ENCODE results near the gene SCAPER. TPM values are rescaled to one million over a fixed set of nuclear protein-coding genes. Genes with fewer than 3 reads are reported as not detected.

The SCAPER gene
- total and polyA plus RNA-seq, 10 of the 15 experiments (the other 5 are each of a cell fraction or from before 2014, with no cell fraction given) = 1.0 to 7.7 (median 3.9) TPM

DNA sequence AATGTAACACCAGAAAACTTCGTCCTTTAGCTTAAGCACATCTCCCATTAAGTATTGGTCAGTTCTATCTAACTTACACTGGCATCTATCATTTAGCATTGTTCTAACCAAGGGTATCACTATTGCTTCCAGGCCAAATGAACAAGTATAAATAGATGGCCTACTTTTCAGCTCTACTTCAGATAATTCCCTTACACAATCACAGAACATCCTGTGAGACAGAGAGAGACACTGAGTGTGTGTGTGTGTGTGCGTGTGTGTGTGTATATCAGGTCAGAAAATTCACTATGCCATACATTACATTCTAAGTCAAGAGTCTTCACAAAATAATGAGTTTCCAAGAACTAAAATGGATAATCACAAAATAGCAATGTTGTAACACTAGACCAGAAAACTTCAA is 39.1 kb downstream of the SCAPER start:
- no peak overlapping the region for H3K27ac ChIP-seq (ENCODE audit: control insufficient read depth, insufficient read depth)
- H3K4me3 ChIP-seq = no peak overlapping the region
- H3K4me2 ChIP-seq (ENCODE audit: control insufficient read depth, insufficient read depth) = no peak overlapping the region
- ChIA-PET SMC1A (ENCODE audit: uncharacterized antibody, unreplicated experiment) (interaction anchor here (0.6 to 1.5 kb wide), 9 partner anchors 9 to 681 kb away, joined by 3 to 9 read pairs (median 3); no protein-coding TSS in a partner anchor), CTCF (interaction anchor here (0.6 to 3.1 kb wide), 15 partner anchors 9 to 809 kb away, joined by 3 to 18 read pairs (median 3); no protein-coding TSS in a partner anchor), POLR2A (interaction anchor here (0.6 kb wide), 1 partner anchor 53 kb away, joined by 4 read pairs; no protein-coding TSS in a partner anchor), RAD21 (ENCODE audit: unreplicated experiment) (interaction anchor here (0.9 to 2.4 kb wide), 6 partner anchors 22 to 716 kb away, joined by 3 to 14 read pairs (median 6); no protein-coding TSS in a partner anchor)
- intact Hi-C loops (cut with micrococcal nuclease; ENCODE audit: unreplicated experiment) = loop anchor here (1.0 kb wide), 2 partner anchors 631 to 676 kb away; no protein-coding TSS in a partner anchor
- H3K4me1 ChIP-seq (ENCODE audit: control insufficient read depth, insufficient read depth, low read length) = peaks cover 5% of the 10 kb centered on the region; the same call in 1 of the 2 replicates
- no peaks in the 10 kb centered on the region for H3K79me2 ChIP-seq (ENCODE audit: control insufficient read depth, insufficient read depth, low read length)
- no peaks in the 10 kb centered on the region for H3K27me3 ChIP-seq (replicated peaks in 1 of 2; ENCODE audit: control insufficient read depth in 2 of 2, insufficient read depth in 2 of 2, low read length in 1 of 2)
- no TSS peak for BruUV-seq (replicated peaks)
- H3K9ac ChIP-seq (ENCODE audit: control insufficient read depth, insufficient read depth, low read length) = no peak overlapping the region
- DNase-seq (ENCODE audit: low read depth, low spot score) = no peak
- no peaks in the 10 kb centered on the region for H4K20me1 ChIP-seq (ENCODE audit: control insufficient read depth, insufficient read depth)
- no peak for ATAC-seq
- no peaks in the 10 kb centered on the region for H3K36me3 ChIP-seq (ENCODE audit: control insufficient read depth in 2 of 2, insufficient read depth in 2 of 2, low read length in 1 of 2)
- in situ Hi-C loops (cut with MboI) = loop anchor here (5.0 kb wide), 1 partner anchor 684 kb away; no protein-coding TSS in a partner anchor
- 61% methylated on average over 2 of the region's 2 CpGs for WGBS (ENCODE audit: insufficient coverage, insufficient replicate concordance, low lambda C conversion rate, missing lambda C conversion rate)
- FAIRE-seq = no peak
- no peaks in the 10 kb centered on the region for H3K9me3 ChIP-seq (replicated peaks; ENCODE audit: control insufficient read depth, insufficient read depth, low read length)
- no peak for TF ChIP-seq SMC3 (IDR thresholded peaks at IDR 0.05; ENCODE audit: borderline replicate concordance, low read length)
- no peak for TF ChIP-seq NR2C1 (IDR thresholded peaks at IDR 0.05)
- TF ChIP-seq HDAC6 (IDR thresholded peaks at IDR 0.05; ENCODE audit: unreplicated experiment) = no peak
- TF ChIP-seq MYB (IDR thresholded peaks at IDR 0.05; ENCODE audit: borderline replicate concordance, low read depth, low read length) = no peak
- no peak for TF ChIP-seq HCFC1 (IDR thresholded peaks at IDR 0.05; ENCODE audit: low read length)
- TF ChIP-seq RAD51 (IDR thresholded peaks at IDR 0.05) = no peak
- TF ChIP-seq YY1 (IDR thresholded peaks at IDR 0.05; ENCODE audit: low read depth, low read length) = no peak
- TF ChIP-seq PML (IDR thresholded peaks at IDR 0.05; ENCODE audit: low read length) = no peak
- no peak for TF ChIP-seq ETV6 (conservative IDR thresholded peaks at IDR 0.05 in 1 of 2, IDR thresholded peaks at IDR 0.05 in 1 of 2; ENCODE audit: borderline replicate concordance in 1 of 2, low read depth in 1 of 2)
- no peak for TF ChIP-seq TCF7 (IDR thresholded peaks at IDR 0.05; ENCODE audit: borderline replicate concordance)
- TF ChIP-seq BMI1 (IDR thresholded peaks at IDR 0.05; ENCODE audit: borderline replicate concordance) = no peak
- TF ChIP-seq, protein P1, sequence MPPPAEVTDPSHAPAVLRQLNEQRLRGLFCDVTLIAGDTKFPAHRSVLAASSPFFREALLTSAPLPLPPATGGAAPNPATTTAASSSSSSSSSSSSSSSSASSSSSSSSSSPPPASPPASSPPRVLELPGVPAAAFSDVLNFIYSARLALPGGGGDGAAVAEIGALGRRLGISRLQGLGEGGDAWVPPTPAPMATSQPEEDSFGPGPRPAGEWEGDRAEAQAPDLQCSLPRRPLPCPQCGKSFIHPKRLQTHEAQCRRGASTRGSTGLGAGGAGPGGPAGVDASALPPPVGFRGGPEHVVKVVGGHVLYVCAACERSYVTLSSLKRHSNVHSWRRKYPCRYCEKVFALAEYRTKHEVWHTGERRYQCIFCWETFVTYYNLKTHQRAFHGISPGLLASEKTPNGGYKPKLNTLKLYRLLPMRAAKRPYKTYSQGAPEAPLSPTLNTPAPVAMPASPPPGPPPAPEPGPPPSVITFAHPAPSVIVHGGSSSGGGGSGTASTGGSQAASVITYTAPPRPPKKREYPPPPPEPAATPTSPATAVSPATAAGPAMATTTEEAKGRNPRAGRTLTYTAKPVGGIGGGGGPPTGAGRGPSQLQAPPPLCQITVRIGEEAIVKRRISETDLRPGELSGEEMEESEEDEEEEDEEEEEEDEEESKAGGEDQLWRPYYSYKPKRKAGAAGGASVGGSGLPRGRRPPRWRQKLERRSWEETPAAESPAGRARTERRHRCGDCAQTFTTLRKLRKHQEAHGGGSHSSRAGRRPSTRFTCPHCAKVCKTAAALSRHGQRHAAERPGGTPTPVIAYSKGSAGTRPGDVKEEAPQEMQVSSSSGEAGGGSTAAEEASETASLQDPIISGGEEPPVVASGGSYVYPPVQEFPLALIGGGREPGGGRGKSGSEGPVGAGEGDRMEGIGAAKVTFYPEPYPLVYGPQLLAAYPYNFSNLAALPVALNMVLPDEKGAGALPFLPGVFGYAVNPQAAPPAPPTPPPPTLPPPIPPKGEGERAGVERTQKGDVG (CRISPR knock-in tag; IDR thresholded peaks at IDR 0.05) = no peak
- TF ChIP-seq, protein P2, sequence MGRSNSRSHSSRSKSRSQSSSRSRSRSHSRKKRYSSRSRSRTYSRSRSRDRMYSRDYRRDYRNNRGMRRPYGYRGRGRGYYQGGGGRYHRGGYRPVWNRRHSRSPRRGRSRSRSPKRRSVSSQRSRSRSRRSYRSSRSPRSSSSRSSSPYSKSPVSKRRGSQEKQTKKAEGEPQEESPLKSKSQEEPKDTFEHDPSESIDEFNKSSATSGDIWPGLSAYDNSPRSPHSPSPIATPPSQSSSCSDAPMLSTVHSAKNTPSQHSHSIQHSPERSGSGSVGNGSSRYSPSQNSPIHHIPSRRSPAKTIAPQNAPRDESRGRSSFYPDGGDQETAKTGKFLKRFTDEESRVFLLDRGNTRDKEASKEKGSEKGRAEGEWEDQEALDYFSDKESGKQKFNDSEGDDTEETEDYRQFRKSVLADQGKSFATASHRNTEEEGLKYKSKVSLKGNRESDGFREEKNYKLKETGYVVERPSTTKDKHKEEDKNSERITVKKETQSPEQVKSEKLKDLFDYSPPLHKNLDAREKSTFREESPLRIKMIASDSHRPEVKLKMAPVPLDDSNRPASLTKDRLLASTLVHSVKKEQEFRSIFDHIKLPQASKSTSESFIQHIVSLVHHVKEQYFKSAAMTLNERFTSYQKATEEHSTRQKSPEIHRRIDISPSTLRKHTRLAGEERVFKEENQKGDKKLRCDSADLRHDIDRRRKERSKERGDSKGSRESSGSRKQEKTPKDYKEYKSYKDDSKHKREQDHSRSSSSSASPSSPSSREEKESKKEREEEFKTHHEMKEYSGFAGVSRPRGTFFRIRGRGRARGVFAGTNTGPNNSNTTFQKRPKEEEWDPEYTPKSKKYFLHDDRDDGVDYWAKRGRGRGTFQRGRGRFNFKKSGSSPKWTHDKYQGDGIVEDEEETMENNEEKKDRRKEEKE (IDR thresholded peaks at IDR 0.05) = no peak
- no peak for TF ChIP-seq RFX5 (IDR thresholded peaks at IDR 0.05; ENCODE audit: low read depth, low read length)
- TF ChIP-seq TBL1XR1 (IDR thresholded peaks at IDR 0.05; ENCODE audit: low read depth, low read length) = no peak
- no peak for TF ChIP-seq BCL11A (IDR thresholded peaks at IDR 0.05; ENCODE audit: low read depth, low read length)
- H2AFZ ChIP-seq (ENCODE audit: control insufficient read depth, low read depth, low read length) = no peak overlapping the region

Data from GM12878 (cell line).